Muscle of arm (tissue), 12 donors: ENCODE measurements around the gene FAM83E. TPM values are rescaled to one million over a fixed set of nuclear protein-coding genes. Genes with fewer than 3 reads are reported as not detected.
"Not testable (repeated sequence)": the region's sequence is repeated elsewhere in the genome, so short reads cannot be mapped to it uniquely, and the experiment has no call there.

ENCODE experiments used
- DNase-seq: peaks from one replicate; pipeline ENCODE4 v3.0.0-alpha.2; 2013
- polyA plus RNA-seq, 12 donors: library from polyadenylated mRNA; unstranded; fragments of 120-200 nt; gene quantifications; one replicate each; pipeline ENCODE4 v1.2.1, GENCODE V29; 2013; ENCODE audit not compliant: insufficient read length in 12 of 12

Gene FAM83E
- polyA plus RNA-seq, 12 donors = 0.09 to 18.2 (median 0.46) TPM; not detected in 5

DNA sequence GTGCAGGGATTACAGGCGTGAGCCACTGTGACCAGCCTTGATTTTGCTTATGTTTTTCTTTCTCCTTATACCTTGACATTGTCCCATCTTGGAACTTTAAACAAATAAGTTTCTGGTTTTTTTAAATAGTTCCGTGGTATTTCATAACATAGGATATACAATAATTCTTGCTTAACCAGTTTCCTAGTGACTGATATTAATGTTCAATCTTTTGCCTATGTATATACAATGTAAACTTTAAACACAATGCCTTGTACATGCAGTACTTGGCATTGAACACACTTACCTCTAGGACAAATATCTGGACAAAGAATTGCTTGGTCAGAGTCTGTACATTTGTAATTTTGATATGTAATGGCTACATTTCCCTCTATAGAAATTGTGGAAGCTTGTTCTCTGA is 32.7 kb downstream of the FAM83E start:
- DNase-seq = no peak

DNA sequence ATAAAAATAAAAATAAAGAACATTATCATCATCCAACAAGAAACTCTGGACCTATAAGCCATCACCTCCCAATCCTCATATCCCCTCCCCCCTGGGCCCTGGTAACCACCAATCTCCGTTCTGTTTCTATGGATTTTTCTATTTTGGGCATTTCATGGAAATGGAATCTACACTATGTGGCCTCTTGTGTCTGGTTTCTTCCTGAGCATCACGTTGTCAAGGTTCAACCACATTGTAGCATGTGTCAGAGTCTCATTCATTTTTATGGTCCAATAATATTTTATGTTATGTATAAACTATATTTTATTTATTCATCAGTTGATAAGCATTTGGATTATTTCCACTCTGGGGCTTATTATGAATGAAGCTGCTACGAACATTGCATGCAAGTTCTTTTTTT is 36.0 kb downstream of the FAM83E start:
- DNase-seq = no peak

DNA sequence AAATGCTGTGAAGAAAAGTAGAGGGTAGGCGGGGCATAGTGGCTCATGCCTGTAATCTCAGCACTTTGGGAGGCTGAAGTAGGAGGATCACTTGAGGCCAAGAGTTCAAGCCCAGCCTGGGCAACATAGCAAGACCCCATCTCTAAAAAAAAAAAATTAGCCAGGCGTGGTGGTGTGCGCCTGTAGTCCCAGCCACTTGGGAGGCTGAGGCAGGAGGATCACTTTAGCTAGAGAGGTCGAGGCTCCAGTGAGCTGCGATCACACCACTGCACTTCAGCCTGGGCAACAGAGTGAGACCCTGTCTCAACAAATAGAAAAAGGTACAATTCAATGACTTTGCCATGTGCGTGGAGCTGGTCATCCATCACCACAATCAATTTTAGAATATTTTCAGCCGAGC is 37.0 kb downstream of the FAM83E start:
- DNase-seq = not testable (repeated sequence)

DNA sequence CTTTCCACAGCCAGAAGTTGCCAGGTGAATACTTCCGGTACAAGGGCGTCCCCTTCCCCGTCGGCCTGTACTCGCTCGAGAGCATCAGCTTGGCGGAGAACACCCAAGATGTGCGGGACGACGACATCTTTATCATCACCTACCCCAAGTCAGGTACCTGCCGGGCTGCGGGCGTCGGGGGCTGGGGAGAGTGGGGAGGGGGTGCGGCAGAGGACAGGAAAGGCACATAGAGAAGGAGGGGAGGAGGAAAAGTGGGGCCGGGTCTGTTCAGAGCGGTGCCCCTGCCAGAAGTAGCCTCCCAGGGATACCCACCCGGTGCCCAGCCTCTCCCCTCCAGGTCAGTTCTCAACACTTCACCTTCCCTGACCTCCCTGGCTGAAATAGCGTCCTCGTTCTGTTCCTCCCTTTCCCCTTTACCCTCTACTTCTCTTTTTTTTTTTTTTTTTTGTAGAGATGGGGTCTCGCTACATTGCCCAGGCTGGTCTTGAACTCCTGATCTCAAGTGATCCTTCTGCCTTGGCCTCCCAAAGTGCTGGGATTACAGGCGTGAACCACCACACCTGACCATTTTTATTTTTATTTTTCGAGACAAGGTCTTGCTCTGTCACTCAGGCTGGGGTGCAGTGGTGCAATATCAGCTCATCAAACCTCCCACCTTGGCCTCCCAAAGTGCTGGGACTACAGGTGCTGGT is 38.8 kb downstream of the FAM83E start:
- DNase-seq = no peak

GRCh38 chr19:48573163-48573505 is 41.7 kb downstream of the FAM83E start:
- DNase-seq = no peak

GRCh38 chr19:48571378-48572162 is 43.3 kb downstream of the FAM83E start:
- DNase-seq = no peak

DNA sequence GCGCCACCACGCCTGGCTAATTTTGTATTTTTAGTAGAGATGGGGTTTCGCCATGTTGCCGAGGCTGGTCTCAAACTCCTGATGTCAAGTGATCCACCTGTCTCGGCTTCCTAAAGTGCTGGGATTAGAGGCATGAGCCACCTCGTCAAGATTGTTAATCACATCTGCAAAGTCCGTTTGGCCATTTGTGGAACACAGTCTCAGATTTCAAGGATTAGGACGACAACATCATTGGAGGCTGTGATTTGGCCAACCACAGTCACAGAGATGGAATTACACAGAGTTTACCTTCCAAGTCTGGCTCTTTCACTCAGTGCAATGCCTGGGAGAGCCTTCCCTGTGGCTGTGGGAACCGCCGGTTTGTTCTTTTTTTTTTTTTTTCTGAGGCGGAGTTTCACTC is 45.1 kb downstream of the FAM83E start:
- DNase-seq = peak; percentile 52

DNA sequence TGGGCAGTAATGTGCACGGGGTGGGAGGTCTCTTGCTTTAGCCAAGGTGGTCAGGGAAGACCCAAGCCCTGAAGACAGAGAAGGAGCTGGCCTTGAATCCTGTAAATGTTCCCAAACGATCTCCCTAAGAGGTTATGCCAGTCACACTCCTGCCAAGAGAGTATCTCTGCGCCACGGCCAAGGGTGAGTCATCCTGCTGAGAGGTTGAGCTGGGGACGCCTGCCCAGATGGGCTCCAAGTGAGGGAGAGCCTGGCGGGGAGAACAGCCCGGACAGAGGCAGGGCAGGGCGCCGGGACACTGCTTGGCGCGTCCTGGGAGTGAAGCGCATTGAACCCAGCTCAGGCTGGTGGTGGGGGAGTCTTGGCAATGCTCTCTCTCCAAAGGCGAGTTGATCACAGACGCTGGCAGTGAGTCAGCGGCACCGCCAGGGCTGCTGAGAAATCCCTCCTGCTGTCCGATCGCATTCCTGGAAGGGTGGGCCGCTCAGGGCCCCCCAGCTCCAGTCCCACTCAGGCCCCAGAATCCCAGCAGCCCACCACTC is 46.5 kb downstream of the FAM83E start:
- peak; percentile 73 for DNase-seq

DNA sequence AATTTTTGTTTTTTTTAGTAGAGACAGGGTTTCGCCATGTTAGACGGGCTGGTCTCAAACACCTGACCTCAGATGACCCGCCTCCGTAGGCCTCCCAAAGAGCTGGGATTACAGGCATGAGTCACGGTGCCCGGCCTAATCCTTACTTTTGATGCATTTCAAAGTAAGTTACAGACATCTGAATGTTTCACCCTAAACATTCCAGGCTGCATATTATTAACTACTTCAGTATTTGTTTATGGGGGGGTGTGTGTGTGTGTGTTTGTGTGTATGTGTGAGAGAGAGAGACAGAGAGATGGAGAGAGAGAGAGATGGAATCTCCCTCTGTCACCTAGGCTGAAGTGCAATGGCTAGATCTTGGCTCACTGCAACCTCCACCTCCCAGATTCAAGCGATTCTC is 49.8 kb downstream of the FAM83E start:
- DNase-seq = no peak

Other genes starting within 250 kb of the FAM83E start
- gene KDELR1, start 223.5 kb downstream of the FAM83E start, polyA plus RNA-seq = 100 to 1,000 TPM in 11 of 12 donors, not detected in 1; 101 to 185 (median 124) TPM
- 1 to 10 TPM in 8 of 12 donors, under 1 TPM in 3, not detected in 1; 0.73 to 4.0 (median 1.3) TPM for gene GRIN2D, start 221.4 kb downstream of the FAM83E start, polyA plus RNA-seq
- gene GRWD1, start 169.1 kb downstream of the FAM83E start, polyA plus RNA-seq = 10 to 100 TPM in 11 of 12 donors, not detected in 1; 16.6 to 25.2 (median 20.2) TPM
- 1 to 10 TPM in 3 of 12 donors, under 1 TPM in 7, not detected in 2; 0.54 to 1.3 (median 0.83) TPM for gene KCNJ14, start 159.5 kb downstream of the FAM83E start, polyA plus RNA-seq
- 10 to 100 TPM in 11 of 12 donors, not detected in 1; 32.5 to 76.9 (median 41.0) TPM for gene CYTH2, start 145.7 kb downstream of the FAM83E start, polyA plus RNA-seq
- gene LMTK3, start 103.2 kb downstream of the FAM83E start, polyA plus RNA-seq = 1 to 10 TPM in 1 of 12 donors, under 1 TPM in 7, not detected in 4; 0.07 to 1.9 (median 0.12) TPM
- 10 to 100 TPM in 1 of 12 donors, 1 to 10 TPM in 2, under 1 TPM in 5, not detected in 4; 0.13 to 13.1 (median 0.31) TPM for gene SULT2B1, start 62.9 kb downstream of the FAM83E start, polyA plus RNA-seq
- gene SPACA4, start 8.3 kb downstream of the FAM83E start, polyA plus RNA-seq = under 1 TPM in 1 of 12 donors, not detected in 11; 0.57 TPM
- gene RPL18, start 4.1 kb upstream of the FAM83E start, polyA plus RNA-seq = 1,000 to 10,000 TPM; 1,133 to 1,917 (median 1,470) TPM
- 10 to 100 TPM in 2 of 12 donors, 1 to 10 TPM in 9, not detected in 1; 5.5 to 27.2 (median 7.2) TPM for gene SPHK2, start 4.4 kb upstream of the FAM83E start, polyA plus RNA-seq
- 10 to 100 TPM in 3 of 12 donors, 1 to 10 TPM in 8, not detected in 1; 3.7 to 11.3 (median 5.3) TPM for gene DBP, start 22.3 kb upstream of the FAM83E start, polyA plus RNA-seq
- 10 to 100 TPM in 6 of 12 donors, 1 to 10 TPM in 5, not detected in 1; 5.8 to 20.9 (median 10.5) TPM for gene CA11, start 31.1 kb upstream of the FAM83E start, polyA plus RNA-seq
- gene NTN5, start 57.9 kb upstream of the FAM83E start, polyA plus RNA-seq = 1 to 10 TPM in 6 of 12 donors, under 1 TPM in 4, not detected in 2; 0.56 to 2.2 (median 1.2) TPM
- 1 to 10 TPM in 1 of 12 donors, under 1 TPM in 9, not detected in 2; 0.34 to 1.2 (median 0.73) TPM for gene FUT2, start 80.9 kb upstream of the FAM83E start, polyA plus RNA-seq
- 100 to 1,000 TPM in 5 of 12 donors, 10 to 100 TPM in 6, not detected in 1; 56.7 to 184 (median 98.5) TPM for gene MAMSTR, start 104.6 kb upstream of the FAM83E start, polyA plus RNA-seq
- gene RASIP1, start 125.5 kb upstream of the FAM83E start, polyA plus RNA-seq = 10 to 100 TPM in 11 of 12 donors, not detected in 1; 15.1 to 39.6 (median 22.0) TPM
- 1 to 10 TPM in 5 of 12 donors, under 1 TPM in 5, not detected in 2; 0.43 to 2.2 (median 1.1) TPM for gene IZUMO1, start 131.8 kb upstream of the FAM83E start, polyA plus RNA-seq
- 1 to 10 TPM in 9 of 12 donors, under 1 TPM in 1, not detected in 2; 0.95 to 1.7 (median 1.4) TPM for gene FUT1, start 137.6 kb upstream of the FAM83E start, polyA plus RNA-seq
- not detected for gene FGF21, start 140.4 kb upstream of the FAM83E start, polyA plus RNA-seq
- gene BCAT2, start 196.0 kb upstream of the FAM83E start, polyA plus RNA-seq = 10 to 100 TPM in 11 of 12 donors, not detected in 1; 17.4 to 25.4 (median 20.7) TPM
- gene HSD17B14, start 221.4 kb upstream of the FAM83E start, polyA plus RNA-seq = 1 to 10 TPM in 10 of 12 donors, not detected in 2; 2.5 to 4.8 (median 3.1) TPM